Memory B cell (primary cell): ENCODE data around the gene ATP10A.

Source experiments
- ATAC-seq: fragments of 150-1000 bp; cut with Tn5 transposase; 2 replicates; pipeline ENCODE4 v1.10.0; 2021; ENCODE audit warnings: low read depth, mild to moderate bottlenecking, moderate library complexity
- DNase-seq, 2 donors: peaks; one replicate each; pipeline ENCODE4 v3.0.0; 2022; ENCODE audit warnings: low spot score in 2 of 2
- H3K27ac Mint-ChIP-seq: one replicate; pipeline ENCODE4 v1.8.0; 2022; ENCODE audit warnings: mild to moderate bottlenecking, moderate library complexity, mixed read lengths
- H3K27me3 Mint-ChIP-seq: one replicate; pipeline ENCODE4 v1.8.0; 2022; ENCODE audit warnings: mixed read lengths
- H3K36me3 Mint-ChIP-seq: one replicate; pipeline ENCODE4 v1.8.0; 2022; ENCODE audit warnings: mild to moderate bottlenecking, mixed read lengths
- H3K4me1 Mint-ChIP-seq: one replicate; pipeline ENCODE4 v1.8.0; 2022; ENCODE audit warnings: mixed read lengths
- H3K4me3 Mint-ChIP-seq: one replicate; pipeline ENCODE4 v1.8.0; 2022; ENCODE audit warnings: mild to moderate bottlenecking, moderate library complexity, mixed read lengths
- H3K9me3 Mint-ChIP-seq: one replicate; pipeline ENCODE4 v1.8.0; 2022; ENCODE audit warnings: mixed read lengths

Gene ATP10A

GRCh38 chr15:25740383-25741255 is 122.5 kb downstream of the ATP10A start:
- Mint-ChIP-seq H3K4me3 (no peak overlapping the region), H3K27me3 (peaks cover 2% of the 10 kb centered on the region), H3K27ac (no peak overlapping the region), H3K4me1 (peaks cover 14% of the 10 kb centered on the region), H3K9me3 (no peaks in the 10 kb centered on the region), H3K36me3 (no peaks in the 10 kb centered on the region)
- ATAC-seq, result no peak
- DNase-seq, result no peak

DNA sequence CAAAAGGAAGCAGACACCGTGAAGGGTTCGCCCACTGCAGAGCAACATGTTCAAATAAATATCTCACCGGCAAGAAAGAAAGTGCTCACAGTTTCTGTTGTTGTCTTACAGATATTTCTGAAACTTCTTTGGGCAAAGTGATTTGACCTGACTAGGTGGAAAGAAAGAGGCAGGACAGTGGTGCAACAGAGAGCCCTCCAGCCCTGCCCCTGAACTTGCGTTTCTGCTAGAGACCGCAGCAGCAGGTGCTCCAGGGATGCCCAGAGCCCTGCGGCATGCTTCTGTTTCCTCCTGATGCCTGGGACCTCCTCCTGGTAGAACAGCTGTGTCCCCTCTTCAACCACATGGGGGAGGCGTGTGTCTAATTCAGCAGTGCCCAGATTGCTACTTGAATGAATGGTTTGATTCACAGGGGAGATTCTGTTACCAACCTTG is 123.4 kb downstream of the ATP10A start:
- DNase-seq, result peak in 1 of 2 donors; percentile 2
- H3K4me3 Mint-ChIP-seq, result no peak overlapping the region
- H3K27me3 Mint-ChIP-seq, result peaks cover 2% of the 10 kb centered on the region
- ATAC-seq, result peak; percentile 58
- H3K36me3 Mint-ChIP-seq, result no peaks in the 10 kb centered on the region
- H3K27ac Mint-ChIP-seq, result peak overlapping the region; percentile 48
- H3K4me1 Mint-ChIP-seq, result peaks cover 14% of the 10 kb centered on the region
- no peaks in the 10 kb centered on the region for H3K9me3 Mint-ChIP-seq

DNA sequence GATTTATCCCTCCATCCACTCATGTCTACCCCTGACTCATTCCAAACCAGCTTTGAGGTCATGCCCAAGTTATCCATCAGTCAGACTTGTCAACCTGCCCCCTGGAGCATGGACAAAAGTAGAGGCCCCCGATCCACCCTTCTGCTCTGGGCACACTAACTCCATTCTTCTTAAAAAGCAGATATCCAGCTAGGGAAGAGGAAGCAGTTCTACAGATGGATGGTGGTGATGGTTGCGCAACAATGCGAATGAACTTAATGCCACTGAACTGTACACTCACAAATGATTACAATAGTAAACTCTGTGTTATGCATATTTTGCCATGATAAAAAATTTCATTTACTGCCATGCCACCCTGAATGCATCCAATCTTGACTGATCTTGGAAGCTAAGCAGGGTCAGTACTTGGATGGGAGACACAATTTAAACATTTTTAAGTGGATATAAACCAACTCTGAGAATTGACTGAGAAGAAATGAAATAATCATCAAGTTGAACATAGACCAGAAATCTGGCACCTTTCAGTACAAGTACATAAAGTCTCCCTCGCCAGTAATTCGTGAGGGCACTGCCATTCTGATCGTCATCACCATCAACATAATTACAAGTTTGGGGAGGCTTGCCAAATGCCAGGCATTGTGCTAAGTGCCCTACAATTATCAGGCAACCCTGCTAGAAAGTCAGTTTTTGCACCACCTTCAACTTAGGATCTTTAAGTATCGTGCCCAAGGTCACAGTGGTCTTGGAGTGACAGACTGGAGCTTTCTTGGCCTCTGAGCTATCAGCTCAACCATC is 124.8 kb downstream of the ATP10A start:
- Mint-ChIP-seq H3K27ac (no peak overlapping the region), H3K27me3 (peaks cover 2% of the 10 kb centered on the region), H3K4me1 (peaks cover 14% of the 10 kb centered on the region), H3K4me3 (no peak overlapping the region), H3K9me3 (no peaks in the 10 kb centered on the region), H3K36me3 (no peaks in the 10 kb centered on the region)
- DNase-seq (no peak), ATAC-seq (no peak)

GRCh38 chr15:25737218-25737643 is 125.9 kb downstream of the ATP10A start:
- Mint-ChIP-seq H3K4me3 (no peak overlapping the region), H3K36me3 (no peaks in the 10 kb centered on the region), H3K27ac (no peak overlapping the region), H3K27me3 (peaks cover 2% of the 10 kb centered on the region), H3K9me3 (no peaks in the 10 kb centered on the region), H3K4me1 (peaks cover 14% of the 10 kb centered on the region)
- DNase-seq (no peak), ATAC-seq (no peak)

GRCh38 chr15:25736461-25736860 is 126.7 kb downstream of the ATP10A start:
- H3K4me3 Mint-ChIP-seq, result no peak overlapping the region
- H3K4me1 Mint-ChIP-seq, result peaks cover 14% of the 10 kb centered on the region
- ATAC-seq, result no peak
- H3K27me3 Mint-ChIP-seq, result peaks cover 2% of the 10 kb centered on the region
- H3K9me3 Mint-ChIP-seq, result no peaks in the 10 kb centered on the region
- no peak overlapping the region for H3K27ac Mint-ChIP-seq
- DNase-seq, result no peak
- no peaks in the 10 kb centered on the region for H3K36me3 Mint-ChIP-seq

DNA sequence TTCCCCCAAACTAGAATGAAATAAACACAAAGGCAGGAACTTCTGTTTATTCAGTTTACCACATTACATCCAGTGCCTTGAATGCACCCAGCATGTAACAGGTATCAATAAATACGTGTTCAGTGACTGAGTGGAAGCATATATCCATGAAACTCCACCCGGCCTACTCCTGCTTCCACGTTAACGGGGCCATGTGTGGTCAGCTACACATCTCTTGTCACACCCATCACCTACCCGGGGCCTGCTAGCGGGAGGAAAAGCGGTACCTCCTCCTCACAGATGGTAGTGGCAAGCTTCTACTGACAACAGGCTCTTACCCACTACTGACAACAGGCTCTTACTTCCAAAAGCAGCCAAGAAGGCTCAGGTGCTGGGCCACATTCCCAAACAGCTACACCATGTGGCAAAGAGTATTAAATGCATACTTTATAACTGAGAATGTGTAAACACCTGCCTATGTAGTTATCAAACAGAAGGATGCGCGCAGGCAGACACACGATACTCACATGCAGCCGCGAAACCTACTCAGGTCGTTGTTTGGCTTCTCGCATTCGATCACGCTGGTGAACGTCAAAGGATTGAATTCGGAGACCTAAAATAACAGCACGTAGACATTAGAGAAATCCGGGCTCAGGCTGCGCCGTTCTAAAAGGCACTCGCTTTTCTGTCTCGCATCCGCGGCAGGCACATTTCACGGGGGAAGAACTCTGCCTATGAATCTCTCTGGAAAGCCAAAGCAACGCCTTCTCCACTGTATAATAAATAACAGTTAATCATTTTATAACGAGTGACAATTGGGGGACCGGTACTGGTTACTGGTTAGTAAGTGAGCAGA is 127.4 kb downstream of the ATP10A start:
- Mint-ChIP-seq H3K4me1 (peaks cover 8% of the 10 kb centered on the region), H3K4me3 (no peak overlapping the region), H3K27ac (no peak overlapping the region), H3K9me3 (no peaks in the 10 kb centered on the region), H3K36me3 (no peaks in the 10 kb centered on the region), H3K27me3 (peaks cover 2% of the 10 kb centered on the region)
- ATAC-seq, result no peak
- DNase-seq, result no peak

- no peaks in the 10 kb centered on the region for H3K9me3 Mint-ChIP-seq
- peaks cover 4% of the 10 kb centered on the region for H3K4me1 Mint-ChIP-seq
- no peak overlapping the region for H3K4me3 Mint-ChIP-seq
- H3K27me3 Mint-ChIP-seq, result peaks cover under 1% of the 10 kb centered on the region
- H3K36me3 Mint-ChIP-seq, result no peaks in the 10 kb centered on the region
- no peak for ATAC-seq
- DNase-seq, result no peak
- H3K27ac Mint-ChIP-seq, result no peak overlapping the region
Measured at GRCh38 chr15:25734680-25735355, 128.3 kb downstream of the ATP10A start.

DNA sequence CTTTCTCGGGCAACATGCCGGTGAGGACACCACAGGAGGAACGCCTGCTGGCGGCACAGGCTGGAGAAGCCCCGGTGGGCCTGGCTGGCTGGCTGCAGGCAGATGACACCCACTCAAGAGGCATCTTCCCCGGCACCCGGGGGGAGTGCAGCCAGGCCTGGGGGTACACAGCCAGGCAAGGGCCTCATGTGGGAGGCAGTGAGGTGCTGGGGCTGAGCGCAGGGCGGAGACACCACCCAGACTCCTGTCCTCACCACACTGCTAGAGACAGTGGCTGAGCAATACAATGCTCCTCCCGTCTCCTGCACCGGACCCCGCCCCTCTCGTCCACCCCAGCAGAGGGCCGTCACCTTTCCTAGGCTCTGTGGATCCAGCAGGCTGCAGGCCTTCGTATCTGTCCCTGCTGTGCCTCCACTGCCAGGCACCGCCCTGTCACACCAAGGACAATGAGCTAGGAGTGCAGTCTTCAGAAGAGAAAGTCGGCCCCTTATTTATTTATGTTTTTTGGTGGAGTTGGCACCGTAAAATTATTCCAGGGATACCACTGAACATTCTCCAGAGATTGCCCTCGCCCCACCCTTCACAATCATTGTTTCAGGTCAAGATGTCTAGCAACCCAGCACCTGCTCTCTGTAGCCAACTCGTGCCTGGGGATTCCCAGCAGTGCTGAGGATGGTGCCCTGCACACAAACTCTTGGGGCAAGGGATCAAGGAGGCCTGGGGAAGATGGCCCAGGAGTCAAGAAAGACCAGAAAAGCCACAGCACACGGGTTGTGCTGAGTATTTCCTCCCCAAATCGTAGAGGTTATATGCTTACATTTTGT is 129.1 kb downstream of the ATP10A start:
- no peaks in the 10 kb centered on the region for H3K27me3 Mint-ChIP-seq

GRCh38 chr15:25733036-25733855 is 129.9 kb downstream of the ATP10A start:
- Mint-ChIP-seq H3K9me3 (no peaks in the 10 kb centered on the region), H3K36me3 (no peaks in the 10 kb centered on the region), H3K27ac (no peak overlapping the region), H3K27me3 (no peaks in the 10 kb centered on the region), H3K4me3 (no peak overlapping the region), H3K4me1 (no peaks in the 10 kb centered on the region)
- ATAC-seq (no peak), DNase-seq (no peak)

More for the DNA sequence above, 129.1 kb downstream of the ATP10A start:
- Mint-ChIP-seq H3K9me3 (no peaks in the 10 kb centered on the region), H3K4me1 (no peaks in the 10 kb centered on the region), H3K36me3 (no peaks in the 10 kb centered on the region), H3K4me3 (no peak overlapping the region), H3K27ac (no peak overlapping the region)
- ATAC-seq (no peak), DNase-seq (no peak)

DNA sequence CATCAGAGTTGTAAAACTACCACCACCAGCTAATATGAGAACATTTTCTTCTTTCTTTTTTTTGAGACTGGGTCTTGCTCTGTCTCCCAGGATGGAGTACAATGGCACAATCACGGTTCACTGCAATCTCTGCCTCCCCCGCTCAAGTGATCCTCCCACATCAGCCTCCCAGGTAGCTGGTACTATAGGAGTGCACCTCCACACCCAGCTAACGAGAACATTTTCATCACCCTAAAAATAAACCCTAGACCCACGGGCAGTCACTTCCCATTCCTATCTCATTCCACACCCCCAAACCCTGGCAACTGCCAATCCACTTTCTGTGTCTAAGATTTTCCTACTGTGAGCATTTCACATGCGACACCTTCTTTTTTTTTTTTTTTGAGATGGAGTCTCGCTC is 130.9 kb downstream of the ATP10A start:
- no peaks in the 10 kb centered on the region for H3K4me1 Mint-ChIP-seq
- DNase-seq (no peak), ATAC-seq (no peak)
- no peaks in the 10 kb centered on the region for H3K36me3 Mint-ChIP-seq
- no peaks in the 10 kb centered on the region for H3K27me3 Mint-ChIP-seq
- no peak overlapping the region for H3K4me3 Mint-ChIP-seq
- H3K27ac Mint-ChIP-seq, result no peak overlapping the region
- H3K9me3 Mint-ChIP-seq, result no peaks in the 10 kb centered on the region

- Mint-ChIP-seq H3K9me3 (no peaks in the 10 kb centered on the region), H3K36me3 (no peaks in the 10 kb centered on the region), H3K27ac (no peak overlapping the region), H3K27me3 (no peaks in the 10 kb centered on the region), H3K4me3 (no peak overlapping the region), H3K4me1 (no peaks in the 10 kb centered on the region)
- DNase-seq (no peak), ATAC-seq (no peak)
Measured at GRCh38 chr15:25731411-25731810, 131.7 kb downstream of the ATP10A start.

- Mint-ChIP-seq H3K27ac (no peak overlapping the region), H3K4me3 (no peak overlapping the region), H3K4me1 (no peaks in the 10 kb centered on the region), H3K9me3 (no peaks in the 10 kb centered on the region), H3K27me3 (no peaks in the 10 kb centered on the region), H3K36me3 (no peaks in the 10 kb centered on the region)
- DNase-seq (no peak), ATAC-seq (no peak)
Measured at GRCh38 chr15:25730918-25731317, 132.2 kb downstream of the ATP10A start.
